Activated CD8-positive, alpha-beta memory T cell treated with anti-CD3 and anti-CD28 coated beads for 4 hours (primary cell): ENCODE measurements around the gene TBC1D16.

Experiments
- DNase-seq, 2 donors: peaks; one replicate each; pipeline ENCODE4 v3.0.0-alpha.2; 2020; ENCODE audit warnings: low read depth in 2 of 2

TBC1D16 gene

DNA sequence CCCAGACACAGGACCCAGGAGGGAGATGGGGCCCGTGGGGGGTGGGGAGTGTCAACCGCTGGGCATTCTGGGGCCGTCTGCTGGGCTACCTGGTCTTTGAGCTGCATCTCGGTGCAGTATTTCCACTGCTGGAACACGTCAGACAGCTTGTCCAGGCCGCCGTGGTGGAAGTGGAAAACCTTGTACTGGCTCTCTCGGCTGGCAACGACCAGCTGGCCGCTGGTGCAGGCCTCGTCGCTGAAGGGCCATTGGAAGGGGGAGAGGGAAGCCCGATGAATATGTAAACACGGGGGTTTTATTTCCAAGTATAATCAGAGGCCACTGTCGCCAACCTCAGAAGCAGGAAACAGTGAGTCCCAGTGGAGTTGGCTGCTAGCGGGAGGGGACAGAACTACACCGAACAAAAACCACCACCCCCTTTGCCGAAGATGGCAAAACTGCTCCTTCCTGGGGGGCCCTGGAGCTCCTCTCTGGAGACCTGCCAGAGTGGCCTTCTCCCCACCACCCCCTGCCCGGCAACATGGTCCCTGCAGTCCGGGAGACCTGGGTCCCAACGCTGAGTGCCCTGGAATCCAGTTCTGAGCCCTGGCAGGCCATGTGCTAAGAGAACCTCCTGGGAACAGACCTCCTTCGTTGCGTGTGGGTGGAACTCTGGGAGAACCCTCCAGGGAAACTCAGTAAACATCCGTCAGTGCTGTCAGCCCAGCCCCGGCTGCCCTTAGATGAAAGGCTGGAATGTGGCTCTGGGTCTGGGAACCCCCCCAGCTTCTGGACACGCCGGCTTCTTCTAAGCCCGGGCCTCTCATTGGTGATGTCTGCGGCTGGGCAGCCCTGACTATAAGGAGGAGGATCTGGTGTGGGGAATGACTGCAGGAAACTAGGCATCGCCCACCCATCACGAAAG lies 84.1 kb downstream of the TBC1D16 start:
- no peak for DNase-seq

- DNase-seq, result no peak
Observed at GRCh38 chr17:79950751-79951150, 84.9 kb downstream of the TBC1D16 start.

DNA sequence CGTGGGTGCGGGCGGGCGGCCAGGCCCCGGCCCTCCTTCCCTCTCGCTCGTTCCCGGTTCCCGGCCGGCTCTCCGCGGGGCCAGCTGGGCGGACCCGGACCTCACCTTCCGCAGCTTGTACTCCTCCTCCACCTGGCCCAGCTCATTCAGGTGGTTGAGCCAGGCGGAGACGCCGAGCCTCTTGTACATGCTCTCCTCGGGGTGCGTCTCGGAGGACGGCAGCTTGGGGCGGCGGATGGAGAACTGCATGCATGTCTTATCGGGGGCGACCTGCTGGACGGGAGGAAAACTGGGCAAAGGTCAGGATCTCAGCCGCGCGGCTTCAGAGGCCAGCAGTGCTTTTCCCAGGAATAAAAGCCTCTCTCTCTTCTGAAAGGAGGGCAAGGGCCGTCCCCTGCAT lies 85.4 kb downstream of the TBC1D16 start:
- no peak for DNase-seq

DNA sequence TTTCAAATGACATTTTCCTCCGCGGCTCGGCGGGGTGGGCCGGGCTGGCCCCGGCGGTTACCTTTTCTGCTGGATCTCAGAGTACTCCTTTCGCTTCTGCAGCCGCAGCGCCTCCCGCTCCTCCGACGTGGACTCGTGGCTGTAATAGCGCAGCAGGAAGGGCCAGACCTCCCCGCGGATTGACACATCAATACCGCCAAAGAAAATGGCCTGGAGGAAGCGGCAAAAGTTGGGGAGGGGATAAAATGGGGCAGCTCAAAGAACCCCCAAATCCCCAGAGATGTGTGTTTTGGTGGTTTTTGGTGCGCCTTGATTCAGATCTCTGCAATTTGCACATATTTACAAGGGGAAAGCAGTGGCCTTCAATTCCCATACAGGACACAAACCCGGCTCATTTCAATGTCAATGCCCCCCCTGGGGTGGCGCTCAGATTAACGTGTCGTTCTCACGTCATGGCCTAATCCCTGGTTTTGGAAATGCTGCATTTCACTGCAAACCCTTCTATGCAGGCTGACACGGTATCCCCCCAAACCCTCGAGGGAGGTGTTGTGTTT lies 85.9 kb downstream of the TBC1D16 start:
- no peak for DNase-seq

DNA sequence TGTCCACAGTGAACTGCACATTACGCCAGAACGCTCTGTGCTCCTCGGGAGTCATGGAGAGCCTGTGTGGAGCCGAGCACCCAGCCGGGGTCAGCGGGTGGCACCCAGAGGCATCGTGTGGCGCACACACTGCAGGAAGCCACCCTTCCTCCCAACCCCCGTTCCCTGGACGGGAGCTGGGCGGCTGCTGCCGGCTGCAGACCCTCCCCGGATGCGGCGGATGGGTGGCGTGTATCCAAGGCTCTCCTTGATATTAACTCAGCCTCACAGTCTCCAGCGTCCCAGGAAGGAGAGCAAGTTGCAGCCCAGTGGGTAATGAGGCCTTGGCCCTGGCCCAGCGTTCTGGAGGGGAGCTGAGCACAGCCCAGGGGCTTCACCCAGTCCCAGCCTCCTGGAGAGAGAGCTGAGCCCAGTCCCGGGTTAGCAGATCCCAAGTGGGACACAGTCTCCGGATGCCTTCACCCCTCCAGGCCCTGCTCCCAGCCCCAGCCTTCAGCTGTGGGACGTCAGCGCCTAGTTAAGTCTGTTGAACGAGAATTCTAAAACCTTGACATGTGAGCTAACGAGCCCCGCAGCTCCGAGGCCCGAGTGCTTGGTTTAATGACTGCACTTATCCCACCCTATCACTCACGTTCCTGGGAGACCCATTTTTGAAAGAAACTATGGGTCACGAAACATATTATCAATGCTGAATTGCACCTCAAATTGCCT lies 86.6 kb downstream of the TBC1D16 start:
- no peak for DNase-seq

DNA sequence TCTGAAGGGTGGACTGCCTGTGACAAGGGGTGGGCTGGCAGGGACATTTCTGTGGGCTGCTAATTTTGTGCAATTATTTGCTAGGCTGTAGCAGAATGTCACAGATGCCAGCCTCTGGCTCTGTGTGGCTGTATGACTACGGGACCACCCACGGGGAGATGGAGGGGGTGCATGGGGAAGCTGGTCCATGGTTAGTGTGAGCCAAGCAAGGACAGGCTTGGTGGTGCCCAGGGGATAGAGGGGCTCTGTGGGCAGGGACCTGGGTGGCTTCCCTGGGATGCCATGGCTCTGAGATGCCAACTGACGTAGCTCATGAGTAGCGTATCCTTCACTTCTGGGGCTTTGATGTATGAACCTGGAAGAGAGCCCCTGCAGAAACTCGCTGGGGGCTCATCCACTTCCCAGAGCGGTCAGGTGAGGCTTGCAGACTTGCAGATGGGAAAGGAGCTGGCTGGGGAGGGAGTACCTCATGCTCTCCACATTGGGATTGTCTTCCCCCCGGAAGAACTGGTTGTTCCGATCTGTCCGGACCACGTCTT lies 87.2 kb downstream of the TBC1D16 start:
- no peak for DNase-seq

- DNase-seq, result no peak
Observed at GRCh38 chr17:79947351-79948031, 88.2 kb downstream of the TBC1D16 start.

- no peak for DNase-seq
Observed at GRCh38 chr17:79946352-79947231, 89.1 kb downstream of the TBC1D16 start.

DNA sequence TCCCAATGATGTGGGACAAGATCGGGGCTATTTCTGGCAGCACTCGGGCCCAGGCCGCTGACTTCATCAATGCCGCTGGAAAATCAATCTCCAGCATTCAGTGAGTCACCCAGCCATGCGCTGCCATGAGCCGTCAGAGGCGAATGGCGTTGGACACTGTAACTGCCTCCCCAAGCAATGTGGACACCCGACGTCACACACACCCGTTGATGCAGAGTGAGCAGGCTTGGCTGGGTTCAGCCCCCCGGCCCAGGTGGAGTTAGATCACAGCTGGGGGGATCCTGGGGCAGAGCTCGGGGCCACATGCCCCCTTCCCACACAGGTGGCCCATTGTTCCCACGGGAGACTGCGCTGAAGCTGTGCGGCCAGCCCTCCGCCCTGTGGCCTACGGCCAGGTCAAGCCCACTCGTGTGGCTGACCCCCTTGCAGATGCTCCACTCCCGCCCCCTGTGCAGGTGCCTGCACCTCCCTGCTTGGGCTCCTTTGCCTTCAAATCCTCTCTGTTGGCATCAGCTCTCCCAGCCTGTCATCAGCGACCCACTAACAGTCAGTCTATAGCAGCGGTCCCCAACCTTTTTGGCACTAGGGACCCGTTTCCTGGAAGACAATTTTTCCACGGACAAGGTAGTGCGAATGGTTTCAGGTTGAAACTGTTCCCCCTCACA lies 89.9 kb downstream of the TBC1D16 start:
- no peak for DNase-seq

DNA sequence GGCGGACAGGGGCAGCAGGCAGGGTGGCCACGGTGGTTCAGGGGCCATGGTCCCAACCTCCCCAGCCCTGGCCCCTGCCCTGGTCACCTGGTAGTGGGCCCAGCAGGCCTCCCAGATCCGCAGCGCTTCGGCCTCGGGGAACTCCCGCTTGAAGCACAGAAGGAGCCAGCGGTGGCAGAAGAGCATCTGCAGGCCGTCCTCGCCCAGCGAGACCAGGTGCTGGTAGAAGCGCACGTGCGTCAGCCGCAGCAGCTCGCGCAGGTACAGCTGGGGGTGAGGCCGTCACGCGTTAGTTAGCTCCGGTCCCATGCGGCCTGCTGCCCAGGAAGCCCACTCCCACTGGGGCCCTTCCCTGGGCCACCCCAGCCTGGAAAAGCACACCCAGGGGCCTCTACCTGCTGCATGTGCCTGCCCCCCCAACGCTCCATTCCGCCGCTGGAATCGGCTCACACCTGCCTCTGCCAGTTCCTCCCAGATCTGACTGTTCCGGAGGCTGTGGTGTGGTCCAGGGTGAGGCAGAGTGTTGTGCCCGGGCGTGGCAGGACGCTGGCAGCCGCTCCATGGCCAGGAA lies 90.8 kb downstream of the TBC1D16 start:
- no peak for DNase-seq

DNA sequence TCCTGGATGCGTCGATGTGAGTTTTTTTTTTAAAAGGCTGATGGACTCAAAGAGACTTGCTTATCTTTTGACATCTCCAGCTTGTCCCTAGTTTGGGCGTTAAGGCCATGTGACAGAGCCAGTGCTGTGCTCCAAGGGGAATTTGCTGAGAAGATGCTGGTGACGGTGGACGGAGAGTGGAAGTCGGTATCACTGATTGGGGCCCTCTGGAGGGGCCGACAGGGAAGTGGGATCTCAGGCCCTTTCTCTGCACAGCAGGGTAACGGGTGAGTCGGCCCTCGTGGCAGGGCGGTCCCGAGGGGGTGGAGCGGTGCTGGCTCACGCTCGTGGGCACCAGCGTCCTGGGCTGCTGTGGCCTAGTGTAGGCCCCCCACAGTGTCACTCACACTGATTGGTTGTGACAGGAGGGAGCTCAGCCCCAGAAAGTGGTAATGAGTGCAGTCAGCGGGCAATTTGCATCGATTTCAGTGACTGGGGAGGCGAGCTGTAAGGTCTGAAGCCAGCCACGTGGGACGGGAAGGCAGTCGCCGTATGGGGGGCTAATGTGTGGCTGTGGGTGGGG lies 91.3 kb downstream of the TBC1D16 start:
- DNase-seq, result no peak

- DNase-seq, result no peak
Observed at GRCh38 chr17:79943347-79944241, 92.1 kb downstream of the TBC1D16 start.

GRCh38 chr17:79942591-79943346 lies 92.9 kb downstream of the TBC1D16 start:
- no peak for DNase-seq

DNA sequence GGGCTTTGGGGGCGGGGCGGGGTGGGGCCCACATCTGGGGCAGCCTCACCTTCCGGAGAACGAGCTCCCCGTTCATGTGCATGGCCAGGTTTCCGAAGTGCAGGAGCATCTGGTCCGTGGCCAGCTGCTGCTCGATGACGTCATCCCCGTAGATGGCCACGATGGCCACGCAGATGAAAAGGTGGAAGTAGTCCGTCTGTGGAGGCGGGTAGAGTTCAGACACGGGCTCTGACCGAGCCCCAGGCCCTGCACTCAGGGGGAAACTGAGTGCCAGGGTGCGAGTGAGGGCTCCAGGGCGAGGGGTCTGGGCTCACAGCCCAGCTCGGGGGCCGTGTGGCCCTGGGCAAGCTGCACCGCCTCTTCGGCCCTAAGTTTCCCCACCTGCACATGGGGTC lies 93.7 kb downstream of the TBC1D16 start:
- DNase-seq, result no peak

- no peak for DNase-seq
Observed at GRCh38 chr17:79941088-79942010, 94.3 kb downstream of the TBC1D16 start.

GRCh38 chr17:79940459-79941087 lies 95.1 kb downstream of the TBC1D16 start:
- DNase-seq, result no peak
